Measurements from ENCODE around the gene LIPC.

LIPC gene

GRCh38 chr15:58543664-58544335 lies 112.0 kb downstream of the LIPC start:
- no peak for TF ChIP-seq EZH2phosphoT487 (conservative IDR thresholded peaks at IDR 0.05; ENCODE audit: low read length)
- TF ChIP-seq, protein P1, sequence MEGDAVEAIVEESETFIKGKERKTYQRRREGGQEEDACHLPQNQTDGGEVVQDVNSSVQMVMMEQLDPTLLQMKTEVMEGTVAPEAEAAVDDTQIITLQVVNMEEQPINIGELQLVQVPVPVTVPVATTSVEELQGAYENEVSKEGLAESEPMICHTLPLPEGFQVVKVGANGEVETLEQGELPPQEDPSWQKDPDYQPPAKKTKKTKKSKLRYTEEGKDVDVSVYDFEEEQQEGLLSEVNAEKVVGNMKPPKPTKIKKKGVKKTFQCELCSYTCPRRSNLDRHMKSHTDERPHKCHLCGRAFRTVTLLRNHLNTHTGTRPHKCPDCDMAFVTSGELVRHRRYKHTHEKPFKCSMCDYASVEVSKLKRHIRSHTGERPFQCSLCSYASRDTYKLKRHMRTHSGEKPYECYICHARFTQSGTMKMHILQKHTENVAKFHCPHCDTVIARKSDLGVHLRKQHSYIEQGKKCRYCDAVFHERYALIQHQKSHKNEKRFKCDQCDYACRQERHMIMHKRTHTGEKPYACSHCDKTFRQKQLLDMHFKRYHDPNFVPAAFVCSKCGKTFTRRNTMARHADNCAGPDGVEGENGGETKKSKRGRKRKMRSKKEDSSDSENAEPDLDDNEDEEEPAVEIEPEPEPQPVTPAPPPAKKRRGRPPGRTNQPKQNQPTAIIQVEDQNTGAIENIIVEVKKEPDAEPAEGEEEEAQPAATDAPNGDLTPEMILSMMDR (IDR thresholded peaks at IDR 0.05; ENCODE audit: insufficient read depth, low read length, poor library complexity, severe bottlenecking): no peak
- Histone ChIP-seq H3F3A (ENCODE audit: insufficient read depth) (no peaks in the 10 kb centered on the region), H3K36me3 (ENCODE audit: low read length) (no peaks in the 10 kb centered on the region), H3K4me3 (ENCODE audit: insufficient read depth, low read length, poor library complexity, severe bottlenecking) (no peak overlapping the region), H3K79me2 (ENCODE audit: insufficient read depth, low read length) (no peaks in the 10 kb centered on the region), H3K9me3 (ENCODE audit: insufficient read depth, low read length) (no peaks in the 10 kb centered on the region), H3K9me2 (replicated peaks; ENCODE audit: insufficient read depth, low read length) (no peaks in the 10 kb centered on the region), H3K4me2 (ENCODE audit: low read depth, low read length, poor library complexity, severe bottlenecking) (no peak overlapping the region), H3K9ac (ENCODE audit: low read length) (no peak overlapping the region), H4K20me1 (ENCODE audit: low read depth, low read length) (no peaks in the 10 kb centered on the region), H3K27ac (ENCODE audit: low read depth, low read length) (no peak overlapping the region), H2AFZ (ENCODE audit: low read depth, low read length, severe bottlenecking) (no peak overlapping the region), H3K27me3 (ENCODE audit: low read length) (no peaks in the 10 kb centered on the region)

GRCh38 chr15:58544756-58545155 lies 113.0 kb downstream of the LIPC start:
- H3K9ac ChIP-seq (ENCODE audit: low read length): no peak overlapping the region
- no peaks in the 10 kb centered on the region for H3K9me2 ChIP-seq (replicated peaks; ENCODE audit: insufficient read depth, low read length)
- no peak overlapping the region for H3K27ac ChIP-seq (ENCODE audit: low read depth, low read length)
- H3K9me3 ChIP-seq (ENCODE audit: insufficient read depth, low read length): no peaks in the 10 kb centered on the region
- H3F3A ChIP-seq (ENCODE audit: insufficient read depth): no peaks in the 10 kb centered on the region
- H3K79me2 ChIP-seq (ENCODE audit: insufficient read depth, low read length): no peaks in the 10 kb centered on the region
- no peak overlapping the region for H3K4me2 ChIP-seq (ENCODE audit: low read depth, low read length, poor library complexity, severe bottlenecking)
- no peak overlapping the region for H3K4me3 ChIP-seq (ENCODE audit: insufficient read depth, low read length, poor library complexity, severe bottlenecking)
- H3K36me3 ChIP-seq (ENCODE audit: low read length): no peaks in the 10 kb centered on the region
- no peaks in the 10 kb centered on the region for H4K20me1 ChIP-seq (ENCODE audit: low read depth, low read length)
- no peaks in the 10 kb centered on the region for H3K27me3 ChIP-seq (ENCODE audit: low read length)
- no peak for TF ChIP-seq EZH2phosphoT487 (conservative IDR thresholded peaks at IDR 0.05; ENCODE audit: low read length)
- TF ChIP-seq, protein P1 (IDR thresholded peaks at IDR 0.05; ENCODE audit: insufficient read depth, low read length, poor library complexity, severe bottlenecking): no peak
- no peak overlapping the region for H2AFZ ChIP-seq (ENCODE audit: low read depth, low read length, severe bottlenecking)

- no peaks in the 10 kb centered on the region for H3K27me3 ChIP-seq (ENCODE audit: low read length)
- H3K9me3 ChIP-seq (ENCODE audit: insufficient read depth, low read length): no peaks in the 10 kb centered on the region
- H3F3A ChIP-seq (ENCODE audit: insufficient read depth): no peaks in the 10 kb centered on the region
- H3K9me2 ChIP-seq (replicated peaks; ENCODE audit: insufficient read depth, low read length): no peaks in the 10 kb centered on the region
- TF ChIP-seq, protein P1 (IDR thresholded peaks at IDR 0.05; ENCODE audit: insufficient read depth, low read length, poor library complexity, severe bottlenecking): no peak
- TF ChIP-seq EZH2phosphoT487 (conservative IDR thresholded peaks at IDR 0.05; ENCODE audit: low read length): no peak
- no peak overlapping the region for H3K4me3 ChIP-seq (ENCODE audit: insufficient read depth, low read length, poor library complexity, severe bottlenecking)
- H3K4me2 ChIP-seq (ENCODE audit: low read depth, low read length, poor library complexity, severe bottlenecking): no peak overlapping the region
- H3K36me3 ChIP-seq (ENCODE audit: low read length): no peaks in the 10 kb centered on the region
- no peak overlapping the region for H3K27ac ChIP-seq (ENCODE audit: low read depth, low read length)
- H2AFZ ChIP-seq (ENCODE audit: low read depth, low read length, severe bottlenecking): no peak overlapping the region
- H4K20me1 ChIP-seq (ENCODE audit: low read depth, low read length): no peaks in the 10 kb centered on the region
- H3K79me2 ChIP-seq (ENCODE audit: insufficient read depth, low read length): no peaks in the 10 kb centered on the region
- no peak overlapping the region for H3K9ac ChIP-seq (ENCODE audit: low read length)
These were observed 113.7 kb downstream of the LIPC start for GRCh38 chr15:58545307-58546065.
